ENCODE data around the gene COBL.

GRCh38 chr7:51121036-51121790, 195.4 kb downstream of the COBL start:
- no peak for TF ChIP-seq EZH2phosphoT487 (IDR thresholded peaks at IDR 0.05)
- TF ChIP-seq, protein P1, sequence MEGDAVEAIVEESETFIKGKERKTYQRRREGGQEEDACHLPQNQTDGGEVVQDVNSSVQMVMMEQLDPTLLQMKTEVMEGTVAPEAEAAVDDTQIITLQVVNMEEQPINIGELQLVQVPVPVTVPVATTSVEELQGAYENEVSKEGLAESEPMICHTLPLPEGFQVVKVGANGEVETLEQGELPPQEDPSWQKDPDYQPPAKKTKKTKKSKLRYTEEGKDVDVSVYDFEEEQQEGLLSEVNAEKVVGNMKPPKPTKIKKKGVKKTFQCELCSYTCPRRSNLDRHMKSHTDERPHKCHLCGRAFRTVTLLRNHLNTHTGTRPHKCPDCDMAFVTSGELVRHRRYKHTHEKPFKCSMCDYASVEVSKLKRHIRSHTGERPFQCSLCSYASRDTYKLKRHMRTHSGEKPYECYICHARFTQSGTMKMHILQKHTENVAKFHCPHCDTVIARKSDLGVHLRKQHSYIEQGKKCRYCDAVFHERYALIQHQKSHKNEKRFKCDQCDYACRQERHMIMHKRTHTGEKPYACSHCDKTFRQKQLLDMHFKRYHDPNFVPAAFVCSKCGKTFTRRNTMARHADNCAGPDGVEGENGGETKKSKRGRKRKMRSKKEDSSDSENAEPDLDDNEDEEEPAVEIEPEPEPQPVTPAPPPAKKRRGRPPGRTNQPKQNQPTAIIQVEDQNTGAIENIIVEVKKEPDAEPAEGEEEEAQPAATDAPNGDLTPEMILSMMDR (IDR thresholded peaks at IDR 0.05) = no peak
